Measurements from ENCODE around the gene MBLAC1. TPM values are rescaled to one million over a fixed set of nuclear protein-coding genes. Genes with fewer than 3 reads are reported as not detected.

MBLAC1 gene
- total and polyA plus RNA-seq, 4 donors, result 1.7 to 2.9 (median 2.1) TPM

DNA sequence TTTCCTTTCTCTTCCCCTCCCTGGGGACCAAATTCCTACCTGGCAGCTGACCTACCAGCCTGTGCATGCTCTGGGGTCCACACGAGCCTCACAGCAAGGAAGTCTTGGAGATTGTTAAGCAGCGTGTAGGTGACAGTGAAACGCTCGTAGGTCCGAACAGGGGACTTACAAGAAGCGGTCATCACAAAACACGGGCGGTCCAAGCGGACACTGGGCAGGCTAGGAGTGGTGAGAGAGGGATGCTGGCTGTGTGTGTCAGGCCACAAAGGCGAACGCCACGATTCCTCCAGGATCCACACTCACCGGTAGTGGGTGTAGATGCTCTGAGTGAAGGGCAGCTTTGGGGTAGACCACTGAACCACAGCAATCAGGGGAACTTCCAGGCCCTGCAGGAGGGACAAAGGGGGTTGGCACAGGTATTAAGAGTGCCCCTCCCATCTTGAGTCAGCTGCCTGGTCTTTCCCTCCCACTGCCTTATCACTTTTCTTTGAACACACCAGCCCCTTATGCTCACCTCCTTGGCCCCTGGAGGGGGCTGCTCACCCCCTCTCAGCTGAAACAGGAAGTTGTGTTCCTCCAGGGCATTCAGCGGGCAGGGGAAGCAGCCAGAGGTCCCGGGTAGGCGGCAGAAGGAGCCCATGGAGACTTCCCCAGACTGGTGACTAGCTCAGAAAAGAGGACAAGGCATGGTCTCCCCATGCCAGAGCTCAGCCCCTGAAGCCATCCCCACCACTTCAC, 29.7 kb downstream of the MBLAC1 start:
- Histone ChIP-seq H3K9me3 (ENCODE audit: control insufficient read depth in 4 of 4, insufficient read depth in 3 of 4, low read length in 3 of 4) (no peaks in the 10 kb centered on the region), H3K4me1 (ENCODE audit: control insufficient read depth in 5 of 5, insufficient read depth in 5 of 5, low read length in 5 of 5) (peaks cover 0 to 12% (median 4%) of the 10 kb centered on the region in 5 donors), H3K27ac (ENCODE audit: low read depth in 1 of 2, low read length in 1 of 2) (peak overlapping the region in 1 of 2 donors; percentile 11), H3K27me3 (ENCODE audit: control insufficient read depth in 3 of 3, insufficient read depth in 3 of 3, low read length in 2 of 3) (no peaks in the 10 kb centered on the region), H3K4me3 (no peak overlapping the region), H3K9ac (ENCODE audit: insufficient read depth in 1 of 2, low read length in 2 of 2) (no peak overlapping the region), H3K36me3 (ENCODE audit: control insufficient read depth in 4 of 4, insufficient read depth in 4 of 4, low read length in 4 of 4) (peaks cover 8 to 32% (median 19%) of the 10 kb centered on the region in 4 donors)
- ATAC-seq (ENCODE audit: insufficient read depth, low FRiP score), result no peak
- TF ChIP-seq, protein P1, sequence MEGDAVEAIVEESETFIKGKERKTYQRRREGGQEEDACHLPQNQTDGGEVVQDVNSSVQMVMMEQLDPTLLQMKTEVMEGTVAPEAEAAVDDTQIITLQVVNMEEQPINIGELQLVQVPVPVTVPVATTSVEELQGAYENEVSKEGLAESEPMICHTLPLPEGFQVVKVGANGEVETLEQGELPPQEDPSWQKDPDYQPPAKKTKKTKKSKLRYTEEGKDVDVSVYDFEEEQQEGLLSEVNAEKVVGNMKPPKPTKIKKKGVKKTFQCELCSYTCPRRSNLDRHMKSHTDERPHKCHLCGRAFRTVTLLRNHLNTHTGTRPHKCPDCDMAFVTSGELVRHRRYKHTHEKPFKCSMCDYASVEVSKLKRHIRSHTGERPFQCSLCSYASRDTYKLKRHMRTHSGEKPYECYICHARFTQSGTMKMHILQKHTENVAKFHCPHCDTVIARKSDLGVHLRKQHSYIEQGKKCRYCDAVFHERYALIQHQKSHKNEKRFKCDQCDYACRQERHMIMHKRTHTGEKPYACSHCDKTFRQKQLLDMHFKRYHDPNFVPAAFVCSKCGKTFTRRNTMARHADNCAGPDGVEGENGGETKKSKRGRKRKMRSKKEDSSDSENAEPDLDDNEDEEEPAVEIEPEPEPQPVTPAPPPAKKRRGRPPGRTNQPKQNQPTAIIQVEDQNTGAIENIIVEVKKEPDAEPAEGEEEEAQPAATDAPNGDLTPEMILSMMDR (IDR thresholded peaks at IDR 0.05; ENCODE audit: control extremely low read depth, extremely low read depth), result no peak
- DNase-seq, result no peak
- 72 to 78% methylated on average over 16 of the region's 16 CpGs for WGBS, 2 donors

DNA sequence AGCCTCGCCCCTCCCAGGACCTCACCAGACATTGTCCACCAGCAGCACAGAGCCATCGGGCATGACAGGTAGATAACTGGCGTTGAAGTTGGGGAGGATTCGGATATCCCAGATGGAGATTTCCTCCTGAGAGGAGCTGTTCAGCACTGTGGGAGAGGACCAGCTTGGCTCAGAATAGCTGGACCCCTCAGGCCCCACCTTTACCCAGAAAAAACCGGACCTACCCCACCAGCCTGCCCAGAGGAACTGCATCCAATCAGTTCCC, 30.2 kb downstream of the MBLAC1 start:
- Histone ChIP-seq H3K27me3 (ENCODE audit: control insufficient read depth in 3 of 3, insufficient read depth in 3 of 3, low read length in 2 of 3) (no peaks in the 10 kb centered on the region), H3K9ac (ENCODE audit: insufficient read depth in 1 of 2, low read length in 2 of 2) (no peak overlapping the region), H3K9me3 (ENCODE audit: control insufficient read depth in 4 of 4, insufficient read depth in 3 of 4, low read length in 3 of 4) (no peaks in the 10 kb centered on the region), H3K4me1 (ENCODE audit: control insufficient read depth in 5 of 5, insufficient read depth in 5 of 5, low read length in 5 of 5) (peaks cover 0 to 12% (median 4%) of the 10 kb centered on the region in 5 donors), H3K36me3 (ENCODE audit: control insufficient read depth in 4 of 4, insufficient read depth in 4 of 4, low read length in 4 of 4) (peaks cover 8 to 32% (median 19%) of the 10 kb centered on the region in 4 donors), H3K4me3 (no peak overlapping the region), H3K27ac (ENCODE audit: low read depth in 1 of 2, low read length in 1 of 2) (peak overlapping the region in 1 of 2 donors; percentile 11)
- TF ChIP-seq, protein P1 (IDR thresholded peaks at IDR 0.05; ENCODE audit: control extremely low read depth, extremely low read depth), result no peak
- DNase-seq, result no peak
- ATAC-seq (ENCODE audit: insufficient read depth, low FRiP score), result no peak
- WGBS, 2 donors, result 71 to 75% methylated on average over 5 of the region's 5 CpGs

DNA sequence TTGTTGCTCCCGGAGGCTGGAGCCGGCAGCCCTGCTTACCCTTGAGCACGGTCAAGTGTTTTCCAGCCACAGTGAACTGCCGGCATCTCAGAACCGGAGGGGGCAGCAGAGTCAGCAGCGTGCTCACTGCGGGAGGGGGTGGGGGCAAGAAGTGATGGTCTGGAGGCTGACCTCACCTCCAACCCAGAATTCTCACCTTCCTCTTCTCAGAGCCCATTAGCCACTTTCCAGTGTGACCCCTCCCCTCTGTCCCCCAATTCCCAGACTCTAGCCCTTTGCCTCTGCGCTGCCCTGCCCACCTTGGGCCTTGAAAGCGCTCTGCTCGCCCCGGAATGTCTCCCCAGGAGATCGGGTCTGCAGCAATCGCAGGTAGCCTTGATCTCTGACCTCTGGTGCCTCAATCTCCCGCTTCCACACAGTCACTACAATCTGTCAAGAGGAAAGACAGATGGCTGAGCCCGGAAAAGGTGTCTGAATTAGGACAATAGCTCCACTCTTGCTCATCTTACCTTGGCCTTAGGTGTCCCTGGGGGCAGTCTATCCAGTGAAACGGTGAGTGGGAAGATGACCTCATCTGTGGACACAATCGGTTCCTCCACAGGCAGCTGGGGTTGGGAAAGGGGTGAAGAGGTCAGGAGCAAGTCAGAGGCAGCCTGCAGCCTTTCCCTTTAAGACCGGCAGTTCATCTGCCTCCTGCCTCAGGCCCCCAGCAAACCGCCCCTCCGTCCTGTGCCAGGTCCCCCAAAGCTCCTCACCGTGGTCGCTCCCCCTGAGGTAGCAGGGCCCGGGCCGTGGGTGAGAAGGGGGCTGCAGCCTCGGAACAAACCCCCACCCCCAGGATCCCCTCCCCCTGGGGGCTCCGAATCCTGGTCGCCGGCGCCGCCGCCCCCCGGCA, 30.8 kb downstream of the MBLAC1 start:
- no peaks in the 10 kb centered on the region for H3K27me3 ChIP-seq (ENCODE audit: control insufficient read depth in 3 of 3, insufficient read depth in 3 of 3, low read length in 2 of 3)
- H3K4me1 ChIP-seq (ENCODE audit: control insufficient read depth in 5 of 5, insufficient read depth in 5 of 5, low read length in 5 of 5), result peaks cover 0 to 12% (median 4%) of the 10 kb centered on the region in 5 donors
- TF ChIP-seq, protein P1 (IDR thresholded peaks at IDR 0.05; ENCODE audit: control extremely low read depth, extremely low read depth), result no peak
- DNase-seq (no peak), ATAC-seq (ENCODE audit: insufficient read depth, low FRiP score) (peak; percentile 45)
- H3K4me3 ChIP-seq, result peak overlapping the region; percentile 77
- peaks cover 8 to 32% (median 19%) of the 10 kb centered on the region in 4 donors for H3K36me3 ChIP-seq (ENCODE audit: control insufficient read depth in 4 of 4, insufficient read depth in 4 of 4, low read length in 4 of 4)
- peak overlapping the region in 1 of 2 donors; percentile 12 for H3K9ac ChIP-seq (ENCODE audit: insufficient read depth in 1 of 2, low read length in 2 of 2)
- no peaks in the 10 kb centered on the region for H3K9me3 ChIP-seq (ENCODE audit: control insufficient read depth in 4 of 4, insufficient read depth in 3 of 4, low read length in 3 of 4)
- H3K27ac ChIP-seq (ENCODE audit: low read depth in 1 of 2, low read length in 1 of 2), result peak overlapping the region; percentile 71 to 84
- 23 to 38% methylated on average over 25 to 32 of the region's 32 CpGs for WGBS, 2 donors
